ENCODE results near the gene POLK. TPM values are rescaled to one million over a fixed set of nuclear protein-coding genes. Genes with fewer than 3 reads are reported as not detected.

The POLK gene
- total and polyA plus RNA-seq, 2 of the 13 experiments (the other 11 are each of a cell fraction or from before 2014, with no cell fraction given), result 8.6 to 11.7 TPM

GRCh38 chr5:75600535-75600934, 88.8 kb downstream of the POLK start (continued):
- TF ChIP-seq NR2F1 (CRISPR knock-in tag; IDR thresholded peaks at IDR 0.05) (no peak), TBX3 (IDR thresholded peaks at IDR 0.05; ENCODE audit: borderline replicate concordance) (no peak), ZNF766 (CRISPR knock-in tag; IDR thresholded peaks at IDR 0.05; ENCODE audit: borderline replicate concordance) (no peak), PHB2 (IDR thresholded peaks at IDR 0.05; ENCODE audit: partially characterized antibody) (no peak), FOXJ3 (CRISPR knock-in tag; IDR thresholded peaks at IDR 0.05; ENCODE audit: borderline replicate concordance) (no peak), ZNF549 (CRISPR knock-in tag; IDR thresholded peaks at IDR 0.05) (no peak)

- Histone ChIP-seq H2AFZ (ENCODE audit: low read length) (no peak overlapping the region), H3K36me3 (replicated peaks in 1 of 2; ENCODE audit: control insufficient read depth in 1 of 2, insufficient read depth in 2 of 2, low read length in 2 of 2) (no peaks in the 10 kb centered on the region), H3K4me1 (ENCODE audit: insufficient read depth, low read length) (no peaks in the 10 kb centered on the region), H3K79me2 (ENCODE audit: insufficient read depth, low read length) (no peaks in the 10 kb centered on the region), H3K9me3 (ENCODE audit: low read length) (no peaks in the 10 kb centered on the region), H3K9ac (ENCODE audit: insufficient read depth, low read depth, low read length) (no peak overlapping the region), H4K20me1 (ENCODE audit: insufficient read depth, low read length) (no peaks in the 10 kb centered on the region), H3K4me3 (replicated peaks in 1 of 3; ENCODE audit: insufficient read depth in 1 of 3, low read depth in 2 of 3, low read length in 3 of 3) (no peak overlapping the region), H3K4me2 (ENCODE audit: low read depth, low read length) (no peak overlapping the region), H3K27ac (ENCODE audit: extremely low read length, insufficient read depth, low read length) (no peak overlapping the region), H3K27me3 (ENCODE audit: control insufficient read depth in 1 of 2, insufficient read depth in 2 of 2, low read length in 2 of 2) (no peaks in the 10 kb centered on the region)
- BruUV-seq (replicated peaks), result no TSS peak
- ChIA-PET CTCF (ENCODE audit: low intra/inter-chr PET ratio, low total read pairs) (no interaction called here), POLR2A (no interaction called here)
- ATAC-seq, result no peak
- no peak for DNase-seq (ENCODE audit: low spot score)
- intact Hi-C loops (cut with micrococcal nuclease; ENCODE audit: unreplicated experiment) (no loop called here), in situ Hi-C loops (cut with HindIII; ENCODE audit: extremely low pct_ligation_motif_present, low pct_unique_long_range_greater_than_20kb) (no loop called here)
- WGBS (ENCODE audit: low lambda C conversion rate), result 88% methylated on average over 1 of the region's 1 CpG
- no peak for FAIRE-seq
- TF ChIP-seq CEBPB (IDR thresholded peaks at IDR 0.05; ENCODE audit: borderline replicate concordance, low read depth, low read length) (no peak), ZNF652 (CRISPR knock-in tag; IDR thresholded peaks at IDR 0.05; ENCODE audit: borderline replicate concordance, low read depth) (no peak), ZNF407 (CRISPR knock-in tag; IDR thresholded peaks at IDR 0.05; ENCODE audit: not compliant biosample characterization) (no peak), ZBTB37 (CRISPR knock-in tag; IDR thresholded peaks at IDR 0.05) (no peak)
Observed at GRCh38 chr5:75601567-75601966, 89.9 kb downstream of the POLK start.
